ENCODE measurements around the gene LPCAT1.
"Not testable (repeated sequence)": the region's sequence is repeated elsewhere in the genome, so short reads cannot be mapped to it uniquely, and the experiment has no call there.

Gene LPCAT1

DNA sequence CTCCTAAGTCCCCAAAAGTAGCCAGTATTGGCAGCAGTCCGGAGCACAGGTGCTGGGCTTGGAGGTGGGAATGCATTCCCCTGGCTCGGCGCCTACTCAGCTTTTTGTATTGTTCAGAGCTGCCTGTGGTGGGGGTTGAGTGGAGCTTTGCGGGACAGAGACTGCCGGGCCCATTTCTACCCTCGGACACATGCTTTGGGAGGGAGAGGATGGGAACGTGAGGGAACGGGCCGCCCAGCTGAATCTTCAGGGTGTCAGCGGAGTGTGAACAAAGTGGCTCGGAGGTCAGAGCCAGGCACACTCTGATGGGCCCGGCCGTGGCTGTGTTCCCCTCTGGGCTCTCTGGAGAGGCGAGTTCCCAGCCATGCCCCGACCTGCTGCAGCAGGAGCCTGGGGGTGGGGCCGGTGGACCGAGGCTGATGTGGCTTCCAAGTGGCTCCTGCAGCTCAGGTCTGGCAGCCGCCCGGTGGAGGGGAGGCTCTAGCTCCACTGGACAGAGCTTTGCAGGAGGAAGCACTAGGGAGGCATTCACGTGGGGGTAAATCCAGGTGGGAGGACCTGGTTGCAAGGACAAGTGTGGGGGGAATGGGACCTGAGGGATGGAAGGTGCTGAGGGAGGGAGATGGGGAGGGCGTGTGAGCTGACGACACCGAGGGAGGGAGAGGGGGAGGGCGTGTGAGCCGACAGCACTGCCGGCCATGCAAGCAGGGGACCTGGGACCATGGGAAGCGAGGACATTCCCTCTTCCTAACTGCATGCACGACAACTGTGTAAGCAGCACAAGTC, 47.4 kb downstream of the LPCAT1 start:
- peak; percentile 60 for DNase-seq

DNA sequence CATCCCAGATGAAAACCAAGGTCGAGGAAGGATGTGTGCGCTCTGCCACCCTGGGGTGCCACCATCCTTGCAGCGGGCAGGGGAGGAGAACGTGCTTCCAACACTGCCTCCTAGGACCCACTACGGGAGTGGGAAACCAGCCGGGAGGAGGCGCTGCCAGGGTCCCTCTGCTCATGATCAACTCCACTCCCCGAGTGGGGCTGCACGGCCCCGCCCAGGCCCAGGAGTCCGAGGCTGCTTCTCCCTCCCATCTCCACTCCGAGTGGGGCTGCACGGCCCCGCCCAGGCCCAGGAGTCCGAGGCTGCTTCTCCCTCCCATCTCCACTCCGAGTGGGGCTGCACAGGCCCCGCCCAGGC, 48.2 kb downstream of the LPCAT1 start:
- not testable (repeated sequence) for DNase-seq

DNA sequence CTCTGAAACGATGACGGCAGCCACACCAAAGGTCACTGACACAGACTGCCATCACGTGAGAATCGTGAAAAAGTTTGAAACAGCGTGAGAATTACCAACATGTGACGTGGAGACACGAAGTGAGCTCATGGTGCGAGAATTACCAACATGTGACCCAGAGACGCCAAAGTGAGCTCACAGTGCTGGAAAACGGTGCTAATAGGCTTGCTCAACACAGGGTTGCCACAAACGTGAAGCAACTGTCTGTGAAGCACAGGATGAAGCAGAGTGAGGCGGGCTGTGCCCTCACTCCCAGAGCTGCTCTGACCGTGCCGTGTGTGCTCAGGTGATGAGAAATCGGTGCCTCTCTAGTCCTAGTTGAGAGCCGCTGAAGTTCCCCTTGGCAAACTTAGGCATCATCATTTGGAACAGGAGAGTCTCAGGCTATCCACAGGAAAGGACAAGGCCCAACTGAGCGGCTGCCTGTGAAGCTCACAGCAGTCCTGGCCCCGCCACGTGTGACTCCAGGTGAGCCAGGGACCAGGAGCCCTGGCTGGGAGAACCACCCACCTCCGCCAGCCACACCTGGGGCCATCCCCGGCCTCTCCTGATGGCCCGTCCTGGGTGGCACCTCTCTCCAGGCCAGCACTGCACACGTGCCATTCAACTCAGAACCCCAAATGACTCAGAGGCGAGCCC, 48.8 kb downstream of the LPCAT1 start:
- no peak for DNase-seq

DNA sequence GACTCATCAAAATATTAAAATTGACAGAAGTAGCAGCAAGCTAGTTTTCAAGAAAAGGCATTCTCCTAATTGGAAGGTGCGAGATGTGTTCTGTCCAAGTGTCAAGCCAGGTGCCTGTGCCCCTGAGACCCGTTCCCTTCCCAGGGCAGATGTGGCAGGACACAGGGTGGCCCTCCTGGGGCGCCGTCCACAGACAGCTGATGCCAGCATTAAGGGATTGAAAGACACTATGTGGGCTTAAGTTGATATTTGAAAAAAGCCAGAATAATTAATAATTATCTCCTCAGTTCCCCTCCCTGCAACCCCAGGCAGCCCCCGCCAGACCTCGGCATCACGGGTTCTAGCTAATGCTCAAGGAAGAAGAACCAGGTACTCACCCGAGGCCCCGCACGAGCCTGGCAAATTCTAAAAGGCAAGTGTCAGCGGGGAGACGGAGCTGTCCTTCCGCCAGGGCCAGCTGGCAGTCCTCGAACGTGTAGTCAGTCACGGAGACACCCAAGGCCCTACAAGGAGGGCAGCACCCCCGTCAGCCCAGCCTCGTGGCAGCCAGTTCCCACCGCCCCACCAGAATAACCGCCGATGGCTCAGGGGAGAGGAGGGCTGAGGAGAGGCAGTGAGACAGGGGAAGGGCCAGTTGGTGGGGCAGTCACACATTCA, 49.4 kb downstream of the LPCAT1 start:
- DNase-seq = peak; percentile 41

DNA sequence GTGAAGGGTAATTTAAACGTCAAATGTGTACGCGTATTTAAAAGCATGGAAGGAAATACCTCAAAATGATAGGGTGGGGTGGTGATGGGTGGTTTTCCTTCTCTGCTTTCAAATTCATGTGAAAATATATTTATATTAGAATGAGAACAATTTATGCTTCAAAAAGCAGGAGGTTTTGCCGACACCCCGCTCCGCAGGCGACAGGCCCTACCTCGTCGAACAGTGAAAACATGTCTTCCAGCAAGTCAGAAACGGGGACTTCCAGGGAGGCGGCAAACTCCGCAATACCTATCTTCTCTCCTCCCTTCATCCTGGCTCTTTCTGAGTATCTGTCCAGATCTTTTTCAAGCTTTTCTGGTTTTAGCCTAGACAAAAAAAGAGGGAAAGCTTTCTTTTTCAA, 50.0 kb downstream of the LPCAT1 start:
- no peak for DNase-seq

DNA sequence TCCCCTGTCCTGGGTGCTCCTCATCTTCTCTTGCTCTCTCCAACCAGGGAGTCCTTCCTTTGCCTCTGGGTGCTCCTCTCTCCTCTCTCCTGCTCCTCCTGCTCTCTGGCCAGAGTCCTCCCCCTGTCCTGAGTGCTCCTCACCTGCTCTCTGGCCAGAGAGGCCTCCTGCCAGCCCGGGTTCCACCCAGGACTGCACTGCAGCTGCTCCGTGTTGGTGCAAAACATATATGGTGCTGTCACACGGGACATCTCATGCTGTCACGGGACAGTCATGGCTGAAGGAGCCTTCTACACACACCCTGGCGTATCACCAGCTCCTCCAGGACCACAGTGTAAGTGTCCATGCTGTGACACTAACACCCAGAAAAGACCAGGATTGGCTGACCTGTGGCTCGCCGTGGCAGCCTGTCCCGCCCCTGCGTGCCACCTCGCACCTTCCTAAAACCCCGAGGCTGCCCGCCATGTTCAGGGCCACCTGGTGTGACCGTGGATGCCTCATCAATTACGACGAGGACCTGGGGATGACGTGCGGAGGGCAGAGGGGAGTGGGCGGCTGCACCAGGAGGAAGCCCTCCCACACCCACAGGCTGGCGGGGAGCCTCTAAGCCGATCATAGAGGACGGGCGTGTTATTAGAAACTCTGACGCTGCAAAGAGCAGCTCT, 50.7 kb downstream of the LPCAT1 start:
- DNase-seq = peak; percentile 47

DNA sequence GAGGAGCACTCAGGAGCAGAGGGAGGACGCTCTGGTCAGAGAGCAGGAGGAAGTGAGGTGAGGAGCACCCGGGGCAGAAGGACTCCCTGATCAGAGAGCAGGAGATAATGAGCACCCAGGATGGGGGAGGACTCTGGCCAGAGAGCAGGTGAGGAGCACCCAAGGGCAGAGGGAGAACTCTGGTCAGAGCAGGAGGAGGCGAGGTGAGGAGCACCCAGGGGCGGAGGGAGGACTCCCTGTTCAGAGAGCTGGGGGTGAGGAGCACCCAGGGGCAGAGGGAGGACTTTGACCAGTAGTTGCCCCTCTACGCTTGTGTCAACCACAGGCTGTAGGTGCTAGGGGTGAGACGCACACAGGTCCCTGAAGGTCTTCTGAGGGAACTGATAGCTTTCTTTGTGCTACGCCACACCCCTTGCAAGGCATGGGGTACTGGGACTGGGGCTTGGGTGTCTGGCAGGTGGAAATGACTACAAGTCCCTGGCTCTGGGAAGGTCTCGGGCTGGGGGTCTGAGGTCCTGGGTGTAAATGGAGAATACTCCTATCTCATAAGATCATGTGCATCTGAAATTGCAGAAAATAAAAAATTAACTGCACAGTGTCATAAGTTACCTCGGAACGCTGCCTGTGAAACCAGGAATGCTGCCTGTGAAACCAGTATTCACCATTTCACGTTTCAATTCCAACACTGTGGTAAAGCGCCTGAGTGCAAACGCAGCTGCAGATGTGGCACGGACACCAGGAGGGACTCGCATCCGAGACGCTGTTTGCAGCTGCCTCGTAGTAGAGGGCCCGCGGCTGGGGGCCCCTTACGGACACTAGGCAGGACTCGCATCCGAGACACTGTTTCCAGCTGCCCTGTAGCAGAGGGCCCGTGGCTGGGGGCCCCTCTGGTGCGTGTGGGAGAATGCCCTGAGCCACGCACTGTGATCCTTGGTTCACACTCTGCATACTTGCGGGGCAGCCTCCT, 51.5 kb downstream of the LPCAT1 start:
- DNase-seq = peak; percentile 57

DNA sequence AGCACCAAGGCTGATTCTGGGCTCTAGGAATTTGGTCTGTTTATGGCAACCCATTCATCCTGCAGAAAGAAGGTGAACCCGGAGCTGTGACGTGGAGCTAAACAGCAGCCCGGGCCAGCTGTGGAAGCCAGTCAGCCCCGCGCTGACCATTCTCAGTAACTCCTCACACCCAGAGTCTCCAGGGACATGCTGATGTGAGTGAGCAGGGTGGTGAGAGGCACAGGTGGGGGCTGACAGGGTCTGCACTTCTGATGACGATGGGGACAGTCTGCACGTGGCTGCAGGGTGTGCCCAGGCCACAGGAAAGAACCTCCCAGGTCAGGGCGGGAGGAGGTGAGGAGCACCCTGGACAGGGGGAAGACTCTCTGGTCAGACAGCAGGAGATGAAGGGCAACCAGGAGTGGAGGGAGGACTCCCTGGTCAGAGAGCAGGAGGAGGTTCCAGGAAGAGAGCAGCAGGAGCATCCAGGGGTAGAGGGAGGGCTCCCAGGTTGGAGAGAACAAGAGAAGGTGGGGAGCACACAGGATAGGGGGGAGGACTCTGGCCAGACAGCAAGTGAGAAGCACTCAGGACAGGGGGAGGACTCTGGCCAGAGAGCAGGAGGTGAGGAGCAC, 52.4 kb downstream of the LPCAT1 start:
- DNase-seq = peak; percentile 49

DNA sequence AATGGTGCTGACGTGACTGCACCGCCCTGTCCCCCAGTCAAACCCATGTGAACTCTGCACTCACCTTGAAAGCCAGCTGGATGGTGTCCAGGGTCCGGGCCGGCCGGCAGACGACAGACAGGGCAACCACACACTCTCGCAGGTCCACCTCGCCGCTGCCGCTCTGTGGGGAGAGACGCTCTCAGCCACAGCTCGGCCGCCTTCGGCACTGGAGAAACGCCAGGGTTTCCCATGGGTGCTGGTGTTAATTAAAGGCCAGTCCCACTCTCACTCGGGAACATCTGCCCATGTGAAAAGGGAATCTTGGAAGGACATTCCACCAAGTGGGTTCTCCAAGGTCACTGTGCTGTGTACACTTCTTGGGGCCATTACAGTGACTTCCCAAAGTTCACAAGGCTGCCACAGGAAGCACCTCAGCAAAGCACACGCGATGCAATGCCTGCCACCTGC, 53.0 kb downstream of the LPCAT1 start:
- DNase-seq = peak; percentile 54

DNA sequence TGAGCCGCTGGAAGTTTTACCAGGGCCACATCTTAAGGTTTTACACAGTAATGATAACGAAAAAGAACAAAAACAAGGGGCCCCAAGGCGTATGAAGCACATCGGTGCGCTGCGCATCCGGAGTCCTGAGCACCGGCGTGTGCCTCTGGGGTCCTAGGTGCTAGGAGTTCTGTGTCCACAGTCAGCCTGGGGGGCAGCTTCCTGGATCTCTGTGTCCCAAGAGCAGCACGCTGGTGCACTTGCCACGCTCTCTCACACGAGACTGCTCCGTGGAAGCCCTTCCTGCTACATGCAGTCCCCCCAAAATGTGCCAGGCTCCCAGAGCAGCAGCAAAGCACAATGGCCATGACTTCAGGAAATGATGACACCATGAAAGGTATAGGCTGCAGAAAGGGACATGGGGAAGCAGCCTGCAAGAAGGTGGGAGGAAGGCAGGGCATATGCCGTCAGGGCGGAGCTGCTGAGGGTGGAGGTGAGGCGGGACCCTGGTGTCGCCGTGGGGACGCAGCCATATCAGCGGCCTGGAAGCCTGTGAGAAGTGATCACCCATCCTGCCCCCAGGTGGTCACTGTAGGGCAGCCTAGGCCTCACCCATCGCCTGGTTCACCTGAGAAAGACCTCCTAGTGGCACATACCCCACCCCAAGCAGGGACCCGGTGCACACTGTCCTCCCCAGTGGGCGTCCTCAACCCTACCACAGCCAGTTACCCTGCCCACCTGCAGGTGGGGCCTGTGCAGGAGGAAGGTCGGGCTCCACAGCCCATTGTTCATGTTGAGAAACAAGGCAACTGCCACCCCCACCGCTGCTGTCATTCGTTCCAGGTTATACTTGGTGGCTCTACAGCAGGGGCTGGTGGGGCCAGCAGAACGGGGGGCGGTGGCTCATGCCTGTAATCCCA, 54.9 kb downstream of the LPCAT1 start:
- peak; percentile 58 for DNase-seq

DNA sequence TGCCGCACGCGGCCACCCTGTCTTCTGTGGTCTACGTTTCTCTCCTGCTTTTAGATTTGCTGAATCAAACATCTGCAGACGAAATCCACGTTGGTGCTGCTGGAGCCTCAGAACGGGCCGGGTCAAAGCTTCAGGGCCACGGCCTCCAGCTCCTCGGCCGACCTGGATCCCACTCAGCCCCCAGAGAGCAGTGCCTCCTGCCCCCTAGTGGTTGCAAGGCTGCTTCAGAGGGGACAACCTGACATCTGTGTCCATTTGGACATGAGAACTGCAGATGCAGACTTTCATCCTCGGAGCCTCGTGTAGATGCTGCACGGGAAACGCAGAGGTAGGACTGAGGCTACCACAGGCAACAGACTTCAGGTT, 55.5 kb downstream of the LPCAT1 start:
- peak; percentile 66 for DNase-seq

DNA sequence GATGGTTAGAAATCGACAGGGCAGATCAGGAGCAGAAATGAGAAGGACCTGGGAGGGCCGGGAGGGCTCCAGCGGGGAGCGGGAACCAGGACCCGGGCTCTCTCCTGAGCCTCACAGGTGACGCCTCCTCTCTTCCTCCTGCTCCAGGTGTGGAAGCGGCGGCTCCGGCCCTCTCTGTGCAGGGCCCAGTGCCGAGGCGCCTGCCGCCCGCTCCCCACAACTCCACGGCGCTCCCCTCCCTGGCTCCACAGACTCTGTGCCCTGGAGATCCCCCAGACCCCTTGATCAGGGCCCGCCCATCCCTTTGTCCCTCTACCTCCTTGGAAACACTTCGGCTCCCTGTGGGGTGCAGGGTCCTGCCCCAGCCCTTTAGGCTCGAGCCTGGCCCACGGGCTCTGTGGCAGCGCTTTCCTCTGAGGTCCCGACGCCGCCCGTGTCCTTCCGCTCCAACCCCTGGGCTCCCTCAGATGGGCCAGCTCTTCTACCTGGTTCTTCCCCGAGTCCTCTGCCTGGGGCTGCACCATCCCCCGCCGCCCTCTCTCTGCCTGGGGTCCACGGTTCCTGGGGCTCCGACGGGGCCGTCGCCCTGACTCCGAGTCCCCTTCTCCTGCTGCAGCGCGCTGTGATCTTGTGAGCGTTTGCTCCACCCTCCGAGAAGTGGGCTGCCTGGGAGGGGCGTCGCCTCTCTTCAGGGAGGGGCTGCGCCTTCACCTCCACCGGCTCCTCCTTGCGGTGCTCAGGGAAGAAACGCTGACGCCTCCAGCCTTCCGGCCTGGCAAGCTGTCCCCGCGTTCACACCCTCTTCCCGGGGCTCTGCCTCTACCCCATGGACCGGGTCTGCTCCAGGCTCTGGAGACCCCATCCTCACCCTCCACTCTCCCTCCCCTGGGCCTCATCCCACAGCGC, 56.2 kb downstream of the LPCAT1 start:
- DNase-seq = peak; percentile 50

DNA sequence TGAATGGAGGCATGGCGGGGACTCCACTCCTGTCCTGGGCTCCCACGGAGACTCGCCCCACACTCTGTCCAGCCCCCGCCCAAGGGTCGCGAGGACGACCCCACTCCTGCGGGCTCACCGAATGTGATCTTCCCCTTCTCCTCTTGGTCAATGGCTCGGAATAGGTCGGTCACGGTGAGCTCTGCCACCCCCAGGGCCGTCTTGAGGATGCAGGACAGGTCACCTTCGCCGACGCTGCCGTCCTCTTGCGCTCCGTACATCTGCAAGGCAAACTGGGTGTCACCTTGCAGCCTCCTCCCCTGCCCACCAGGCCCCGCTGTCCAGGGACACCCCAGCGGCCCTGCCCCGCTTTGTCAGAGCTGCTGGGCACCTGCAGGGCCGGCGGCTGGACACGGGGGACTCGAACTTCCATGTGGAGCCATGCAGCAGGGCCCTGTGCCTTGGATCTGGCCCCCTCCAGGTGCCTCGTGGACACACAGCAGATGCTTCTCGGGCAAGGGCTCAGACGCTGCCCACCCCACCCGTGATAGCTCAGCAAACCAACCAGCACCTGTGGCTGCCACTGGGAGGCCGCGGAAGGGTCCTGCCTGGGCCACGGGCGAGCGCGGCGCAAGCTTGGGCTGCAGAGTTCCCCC, 57.0 kb downstream of the LPCAT1 start:
- DNase-seq = peak; percentile 62

DNA sequence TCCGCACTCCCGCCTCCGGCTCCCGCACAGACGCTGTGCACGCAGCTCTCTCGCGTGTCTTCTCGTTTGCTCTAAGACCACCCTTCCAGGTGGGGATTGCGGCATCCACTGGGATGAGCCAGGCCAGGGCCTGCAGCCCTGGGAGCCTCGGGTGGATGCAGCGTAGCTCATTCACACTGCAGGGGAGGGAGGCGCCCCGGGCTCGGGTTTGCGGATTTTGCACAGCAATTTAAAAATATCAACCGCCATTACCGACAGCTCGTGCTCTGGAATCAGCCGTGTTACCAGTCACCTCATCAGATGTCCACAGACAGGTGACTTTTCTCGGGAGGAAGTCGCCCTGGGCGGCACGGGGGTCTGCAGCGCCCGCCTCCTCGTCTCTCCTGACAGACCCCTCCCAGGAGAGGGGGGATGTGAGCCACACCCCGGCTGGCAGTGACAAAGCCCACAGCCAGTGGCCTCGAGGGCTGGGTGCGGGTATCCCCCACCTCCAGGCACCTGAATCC, 57.7 kb downstream of the LPCAT1 start:
- DNase-seq = peak; percentile 55

DNA sequence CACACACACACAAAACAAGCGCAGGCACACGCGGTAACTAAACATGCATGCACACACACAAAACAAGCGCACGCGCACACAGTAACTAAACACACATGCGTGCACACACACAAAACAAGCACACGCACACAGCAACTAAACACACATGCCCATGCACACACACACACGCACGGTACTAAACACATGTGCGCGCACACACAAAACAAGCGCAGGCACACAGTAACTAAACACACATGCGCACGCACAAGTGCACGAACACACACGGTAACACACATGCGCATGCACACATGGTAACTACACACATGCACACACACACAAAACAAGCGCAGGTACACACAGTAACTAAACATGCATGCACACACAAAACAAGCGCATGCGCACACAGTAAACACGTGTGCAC, 58.6 kb downstream of the LPCAT1 start:
- DNase-seq = no peak

DNA sequence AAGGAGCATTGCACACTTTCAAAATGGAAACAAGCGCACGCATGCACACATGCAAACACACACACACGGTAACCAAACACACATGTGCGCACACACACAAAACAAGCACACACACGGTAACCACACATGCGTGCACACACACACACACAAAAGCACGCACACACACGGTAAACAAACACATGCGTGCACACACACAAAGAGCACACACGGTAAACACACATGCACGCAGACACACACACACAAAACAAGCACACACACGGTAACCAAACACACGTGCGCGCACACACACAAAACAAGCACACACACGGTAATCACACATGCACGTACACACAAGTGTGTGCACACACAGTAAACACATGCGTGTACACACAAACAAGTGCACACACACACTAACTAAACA, 59.2 kb downstream of the LPCAT1 start:
- no peak for DNase-seq

DNA sequence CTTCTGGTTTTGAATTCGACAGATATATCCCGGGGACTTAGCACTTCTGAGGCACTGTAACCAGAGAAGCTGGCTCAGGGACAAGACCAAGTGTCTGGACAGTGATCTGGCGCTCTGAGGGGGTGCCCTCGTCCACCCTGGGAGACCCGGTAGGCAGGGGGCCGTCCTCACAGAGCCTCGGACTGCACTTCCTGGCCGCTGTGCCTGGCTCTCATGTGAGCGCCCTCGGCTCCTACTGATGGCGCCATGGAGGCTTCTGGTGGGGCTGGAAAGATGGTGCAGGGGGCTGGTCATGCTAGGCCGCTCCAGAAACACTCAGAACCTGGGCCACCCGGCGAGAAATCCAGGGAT, 59.7 kb downstream of the LPCAT1 start:
- peak; percentile 51 for DNase-seq

DNA sequence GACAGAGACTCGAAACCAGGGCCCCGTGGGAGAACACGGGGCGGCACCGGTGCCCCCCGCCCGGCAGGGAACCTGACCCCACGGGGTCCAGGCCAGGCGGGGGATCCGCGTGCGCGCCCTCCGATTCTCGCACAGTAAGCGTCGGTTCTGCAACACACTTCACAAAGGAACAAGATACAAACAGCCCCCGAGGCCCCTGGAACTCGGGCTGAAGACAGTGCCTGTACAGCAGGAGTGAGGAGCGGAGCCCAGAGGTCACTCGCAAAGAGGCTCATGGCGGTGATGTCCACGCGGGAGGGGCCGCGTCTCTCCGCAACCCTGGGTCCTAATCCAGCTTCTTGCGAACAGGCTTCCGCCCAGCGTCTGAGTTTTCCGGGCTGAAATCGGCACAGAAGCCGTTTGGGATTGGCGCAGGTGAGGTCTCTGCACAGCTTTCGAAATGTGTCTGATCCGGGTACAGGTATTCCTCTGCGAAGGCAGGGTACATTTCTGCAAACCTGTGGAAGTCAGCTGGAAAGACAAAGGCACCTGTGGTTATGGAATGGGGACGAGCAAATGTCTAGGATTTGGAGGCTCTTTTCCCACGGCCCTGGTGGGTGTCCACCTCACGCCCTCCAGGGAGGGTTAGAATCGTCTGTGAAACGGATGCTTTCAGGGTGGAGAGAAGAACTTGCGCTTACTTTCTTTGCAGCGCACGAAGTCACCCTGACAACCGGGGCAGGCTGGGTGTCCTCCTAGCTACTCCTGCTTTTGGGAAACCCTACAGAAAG, 60.2 kb downstream of the LPCAT1 start:
- DNase-seq = peak; percentile 56

Measured in activated effector memory CD4-positive, alpha-beta T cell treated with anti-CD3 and anti-CD28 coated beads, Interleukin-2, amount 50 U/mL, for 16 hours (primary cell).